OCI-LY3 (cell line): ENCODE measurements around the gene OR52R1.
"Not testable (repeated sequence)": the region's sequence is repeated elsewhere in the genome, so short reads cannot be mapped to it uniquely, and the experiment has no call there.

ENCODE experiments used
- H2AFZ ChIP-seq: fragments of 200-600, 300-600 bp; shearing (Covaris generic); 2 replicates; pipeline ENCODE4 v1.6.0; 2014; ENCODE audit warnings: antibody characterized with exemption, low read depth, low read length
- H3K27ac ChIP-seq: fragments of 200-600, 300-600 bp; sonication (generic); 2 replicates; pipeline ENCODE4 v1.5.1; 2014; ENCODE audit warnings: mild to moderate bottlenecking, low read length, moderate library complexity, mixed read lengths
- H3K27me3 ChIP-seq: fragments of 200-600, 300-600 bp; sonication (generic); 2 replicates; pipeline ENCODE4 v1.6.1; 2014; ENCODE audit warnings: low read depth, low read length, mixed read lengths
- H3K36me3 ChIP-seq: fragments of 200-600, 300-600 bp; sonication (generic); replicated peaks from 2 replicates; pipeline ENCODE3; 2014; ENCODE audit warnings: low read depth, low read length, mixed read lengths
- H3K4me1 ChIP-seq: fragments of 300-600, 200-600 bp; sonication (generic); 2 replicates; pipeline ENCODE4 v1.6.1; 2014; ENCODE audit warnings: low read length, mixed read lengths
- H3K4me2 ChIP-seq: fragments of 200-600, 300-600 bp; sonication (generic); 2 replicates; pipeline ENCODE4 v1.6.1; 2014; ENCODE audit warnings: low read length, mixed read lengths
- H3K4me3 ChIP-seq: fragments of 300-600, 200-600 bp; sonication (generic); 2 replicates; pipeline ENCODE4 v1.5.1; 2014; ENCODE audit warnings: antibody characterized with exemption, mild to moderate bottlenecking, low read length, moderate library complexity
- H3K79me2 ChIP-seq: fragments of 300-600, 200-600 bp; shearing (Covaris generic); 2 replicates; pipeline ENCODE4 v1.6.1; 2014; ENCODE audit warnings: mild to moderate bottlenecking, low read length, mixed read lengths
- H3K9ac ChIP-seq: fragments of 300-600, 200-600 bp; shearing (Covaris generic); 2 replicates; pipeline ENCODE4 v1.6.0; 2014; ENCODE audit warnings: mild to moderate bottlenecking, low read length, moderate library complexity
- H3K9me3 ChIP-seq: fragments of 200-600, 300-600 bp; shearing (Covaris generic); 2 replicates; pipeline ENCODE4 v1.6.1; 2014; ENCODE audit warnings: low read length, mixed read lengths; ENCODE audit not compliant: insufficient read depth
- H4K20me1 ChIP-seq: fragments of 200-600, 300-600 bp; sonication (generic); 2 replicates; pipeline ENCODE4 v1.6.1; 2016; ENCODE audit warnings: low read length, mixed read lengths; ENCODE audit not compliant: insufficient read depth
- CTCF ChIP-seq: fragments of 200-600, 300-600 bp; sonication (generic); IDR thresholded peaks from 2 replicates; pipeline ENCODE4 v1.5.1; 2014; ENCODE audit warnings: antibody characterized with exemption, low read length, low read depth
- EZH2phosphoT487 ChIP-seq: fragments of 200-600 bp; shearing (Covaris generic); IDR thresholded peaks from 2 replicates; pipeline ENCODE4 v1.6.1; 2018; ENCODE audit warnings: antibody characterized with exemption, mixed run types, low read depth

The OR52R1 gene

DNA sequence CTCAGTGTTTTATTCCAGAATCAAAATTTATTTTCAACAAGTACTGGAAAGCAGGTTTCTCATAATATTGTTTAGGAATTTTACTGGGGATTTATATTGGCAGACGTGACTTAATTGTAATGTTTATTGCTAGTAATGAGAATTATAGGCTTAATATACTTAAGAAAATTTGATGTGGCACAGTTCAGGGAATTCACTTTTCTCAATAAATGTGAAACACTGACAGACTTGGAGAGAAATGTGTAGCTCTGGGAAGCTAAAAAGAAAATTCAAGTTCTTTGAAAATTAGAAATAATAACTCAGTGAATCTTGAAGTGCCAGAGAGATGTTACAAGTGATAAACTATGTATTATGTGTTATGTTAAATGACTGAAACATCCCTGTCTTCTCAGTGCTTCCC lies 16.8 kb upstream of the OR52R1 start, which contains the start of gene OR51F2:
OR51F2 (plus strand) TSS at position 301 of the 400 bp plus-strand sequence. CDS start 101 bp downstream, outside the sequence.
- H4K20me1 ChIP-seq = no peaks in the 10 kb centered on the region
- no peak within 1 kb of the TSS for H2AFZ ChIP-seq
- H3K4me3 ChIP-seq = no peak within 1 kb of the TSS
- no peaks in the 10 kb centered on the region for H3K79me2 ChIP-seq
- H3K4me2 ChIP-seq = no peak within 1 kb of the TSS
- no peak within 1 kb of the TSS for H3K27ac ChIP-seq
- TF ChIP-seq EZH2phosphoT487 (no peak), CTCF (no peak)
- H3K4me1 ChIP-seq = no peaks in the 10 kb centered on the region
- no peak within 1 kb of the TSS for H3K9ac ChIP-seq
- H3K36me3 ChIP-seq = no peaks in the 10 kb centered on the region
- no peaks in the 10 kb centered on the region for H3K27me3 ChIP-seq
- no peaks in the 10 kb centered on the region for H3K9me3 ChIP-seq

GRCh38 chr11:4809246-4809645 lies 5.1 kb upstream of the OR52R1 start:
- no peak overlapping the region for H3K27ac ChIP-seq
- H3K27me3 ChIP-seq = no peaks in the 10 kb centered on the region
- no peak overlapping the region for H3K9ac ChIP-seq
- H4K20me1 ChIP-seq = no peaks in the 10 kb centered on the region
- H3K4me3 ChIP-seq = no peak overlapping the region
- TF ChIP-seq CTCF (no peak), EZH2phosphoT487 (no peak)
- H3K9me3 ChIP-seq = no peaks in the 10 kb centered on the region
- no peaks in the 10 kb centered on the region for H3K79me2 ChIP-seq
- H3K4me1 ChIP-seq = no peaks in the 10 kb centered on the region
- no peaks in the 10 kb centered on the region for H3K36me3 ChIP-seq
- H2AFZ ChIP-seq = no peak overlapping the region
- H3K4me2 ChIP-seq = no peak overlapping the region

- no peaks in the 10 kb centered on the region for H3K27me3 ChIP-seq
- no peak overlapping the region for H3K27ac ChIP-seq
- no peak overlapping the region for H3K4me2 ChIP-seq
- no peak overlapping the region for H3K9ac ChIP-seq
- no peaks in the 10 kb centered on the region for H3K9me3 ChIP-seq
- H3K36me3 ChIP-seq = no peaks in the 10 kb centered on the region
- no peaks in the 10 kb centered on the region for H4K20me1 ChIP-seq
- H3K4me1 ChIP-seq = no peaks in the 10 kb centered on the region
- no peak overlapping the region for H3K4me3 ChIP-seq
- no peak for TF ChIP-seq EZH2phosphoT487
- no peak for TF ChIP-seq CTCF
- no peak overlapping the region for H2AFZ ChIP-seq
- no peaks in the 10 kb centered on the region for H3K79me2 ChIP-seq
These were observed 4.3 kb upstream of the OR52R1 start for GRCh38 chr11:4808476-4808875.

GRCh38 chr11:4801316-4801715 lies 2.9 kb downstream of the OR52R1 start:
- H2AFZ ChIP-seq, H3K79me2 ChIP-seq, H3K4me1 ChIP-seq, H3K36me3 ChIP-seq, H3K9me3 ChIP-seq, H3K4me3 ChIP-seq, H3K4me2 ChIP-seq, H4K20me1 ChIP-seq, H3K27ac ChIP-seq, H3K9ac ChIP-seq, H3K27me3 ChIP-seq: not testable (repeated sequence)
